Upper lobe of left lung (tissue), 6 donors: ENCODE data around the gene CHRM4. TPM values are rescaled to one million over a fixed set of nuclear protein-coding genes. Genes with fewer than 3 reads are reported as not detected.

Source experiments
- ATAC-seq, 2 donors: fragments of 200-7000 bp; cut with Tn5 transposase; one replicate each; pipeline ENCODE4 v1.9.1; 2022; ENCODE audit warnings: mild to moderate bottlenecking in 2 of 2, moderate library complexity in 2 of 2; ENCODE audit not compliant: low FRiP score in 2 of 2
- DNase-seq, 2 donors: peaks; one replicate each; pipeline ENCODE4 v3.0.0-alpha.2; 2019 to 2020
- H3K27ac ChIP-seq, 4 donors: fragments of 200-600 bp; sonication (generic); one replicate each; pipeline ENCODE4 v1.5.1; 2016 to 2019
- H3K27me3 ChIP-seq, 4 donors: fragments of 200-600 bp; sonication (generic); one replicate each; pipeline ENCODE4 v1.5.1; 2017 to 2019
- H3K36me3 ChIP-seq, 4 donors: fragments of 200-600 bp; sonication (generic); one replicate each; pipeline ENCODE4 v1.5.1; 2016 to 2019
- H3K4me1 ChIP-seq, 4 donors: fragments of 200-600 bp; sonication (generic); one replicate each; pipeline ENCODE4 v1.5.1; 2018 to 2019
- H3K4me3 ChIP-seq, 4 donors: fragments of 200-600 bp; sonication (generic); one replicate each; pipeline ENCODE4 v1.5.1; 2017 to 2019; ENCODE audit warnings: mild to moderate bottlenecking in 2 of 4, moderate library complexity in 1 of 4
- H3K9me3 ChIP-seq, 4 donors: fragments of 200-600 bp; sonication (generic); one replicate each; pipeline ENCODE4 v1.5.1; 2018 to 2019
- CTCF ChIP-seq, 6 experiments: fragments of 450-650 bp in 4 of 6; fragments of 200-600 bp in 2 of 6; sonication (generic) in 2 of 6; IDR thresholded peaks; one replicate each; pipeline ENCODE4 v1.5.1; 2016 to 2019; ENCODE audit warnings: antibody characterized with exemption in 6 of 6
- EP300 ChIP-seq, 4 donors: sonication (generic); formaldehyde crosslinking; IDR thresholded peaks; one replicate each; pipeline ENCODE4 v1.5.1; 2017; ENCODE audit warnings: antibody characterized with exemption in 4 of 4, control low read depth in 2 of 4
- POLR2A ChIP-seq, 4 donors: fragments of 450-650 bp; IDR thresholded peaks; one replicate each; pipeline ENCODE4 v1.5.1; 2016 to 2017; ENCODE audit warnings: antibody characterized with exemption in 4 of 4, mild to moderate bottlenecking in 2 of 4
- POLR2AphosphoS5 ChIP-seq, 2 donors: sonication (generic); formaldehyde crosslinking; IDR thresholded peaks; one replicate each; pipeline ENCODE4 v1.5.1; 2017; ENCODE audit warnings: antibody characterized with exemption in 2 of 2
- WGBS, 2 donors: methylation state at CpG; one replicate each; pipeline ENCODE4 v1.1.5; 2017 to 2018; 5-methylcytosine and 5-hydroxymethylcytosine counted together
- total RNA-seq, 6 donors: library from RNA; depleted of rRNA in 4 of 6; stranded (reverse); fragments of >200 nt in 4 of 6; gene quantifications; one replicate each; pipeline versions ENCODE4 v1.1.0 to v1.2.1, GENCODE V29; 2016 to 2021
- donor health status: DM: no; HTN: no; CAD: no; lungs with moderate emphysema.
- donor health status: DM: no; HTN: yes; CAD: no; lungs with severe emphysema.

CHRM4 gene
- total RNA-seq, 6 donors from 2014 or later = 0.34 to 1.4 (median 0.53) TPM; not detected in 2

GRCh38 chr11:46435679-46436078 is 44.1 kb upstream of the CHRM4 start:
- no peak for ATAC-seq
- H3K36me3 ChIP-seq = peaks cover 4 to 34% (median 22%) of the 10 kb centered on the region in 4 donors

GRCh38 chr11:46431211-46431610 is 39.6 kb upstream of the CHRM4 start:
- H3K9me3 ChIP-seq = no peaks in the 10 kb centered on the region
- no peaks in the 10 kb centered on the region for H3K27me3 ChIP-seq
- H3K4me3 ChIP-seq = no peak overlapping the region
- TF ChIP-seq POLR2AphosphoS5 (IDR thresholded peaks at IDR 0.05) = no peak
- peaks cover 7 to 61% (median 37%) of the 10 kb centered on the region in 4 donors for H3K36me3 ChIP-seq
- ATAC-seq (no peak), DNase-seq (no peak)
- H3K4me1 ChIP-seq = no peaks in the 10 kb centered on the region
- no peak overlapping the region for H3K27ac ChIP-seq

More at GRCh38 chr11:46435679-46436078, 44.1 kb upstream of the CHRM4 start:
- no peaks in the 10 kb centered on the region for H3K9me3 ChIP-seq
- 45 to 70% methylated on average over 2 to 3 of the region's 3 CpGs for WGBS, 2 donors
- peaks cover 0 to 6% (median 3%) of the 10 kb centered on the region in 4 donors for H3K4me1 ChIP-seq
- H3K27me3 ChIP-seq = no peaks in the 10 kb centered on the region
- DNase-seq = no peak
- no peak for TF ChIP-seq CTCF (IDR thresholded peaks at IDR 0.05)
- no peak for TF ChIP-seq POLR2AphosphoS5 (IDR thresholded peaks at IDR 0.05)
- TF ChIP-seq POLR2A (IDR thresholded peaks at IDR 0.05) = no peak
- TF ChIP-seq EP300 (IDR thresholded peaks at IDR 0.05) = no peak
- no peak overlapping the region for H3K27ac ChIP-seq
- H3K4me3 ChIP-seq = no peak overlapping the region

- Histone ChIP-seq H3K9me3 (no peaks in the 10 kb centered on the region), H3K27me3 (no peaks in the 10 kb centered on the region), H3K27ac (no peak overlapping the region), H3K36me3 (peaks cover 7 to 63% (median 34%) of the 10 kb centered on the region in 4 donors), H3K4me1 (no peaks in the 10 kb centered on the region), H3K4me3 (no peak overlapping the region)
- DNase-seq = no peak
- TF ChIP-seq EP300 (IDR thresholded peaks at IDR 0.05) (no peak), POLR2AphosphoS5 (IDR thresholded peaks at IDR 0.05) (no peak), CTCF (IDR thresholded peaks at IDR 0.05) (no peak), POLR2A (IDR thresholded peaks at IDR 0.05) (no peak)
- ATAC-seq = no peak
- 89 to 93% methylated on average over 3 of the region's 3 CpGs for WGBS, 2 donors
Measured at GRCh38 chr11:46429717-46430116, 38.1 kb upstream of the CHRM4 start.

- WGBS, 2 donors = 90 to 95% methylated on average over 9 of the region's 9 CpGs
- no peak overlapping the region for H3K4me3 ChIP-seq
- TF ChIP-seq POLR2A (IDR thresholded peaks at IDR 0.05) (no peak), POLR2AphosphoS5 (IDR thresholded peaks at IDR 0.05) (no peak), CTCF (IDR thresholded peaks at IDR 0.05) (no peak), EP300 (IDR thresholded peaks at IDR 0.05) (no peak)
- H3K27me3 ChIP-seq = no peaks in the 10 kb centered on the region
- ATAC-seq = no peak
- H3K4me1 ChIP-seq = no peaks in the 10 kb centered on the region
- no peak for DNase-seq
- peaks cover 4 to 48% (median 20%) of the 10 kb centered on the region in 4 donors for H3K36me3 ChIP-seq
- no peak overlapping the region for H3K27ac ChIP-seq
- no peaks in the 10 kb centered on the region for H3K9me3 ChIP-seq
Measured at GRCh38 chr11:46427364-46427763, 35.8 kb upstream of the CHRM4 start.

- DNase-seq (no peak), ATAC-seq (no peak)
- H3K27ac ChIP-seq = no peak overlapping the region
- H3K4me3 ChIP-seq = no peak overlapping the region
- 89 to 93% methylated on average over 4 of the region's 4 CpGs for WGBS, 2 donors
- no peak for TF ChIP-seq POLR2AphosphoS5 (IDR thresholded peaks at IDR 0.05)
- TF ChIP-seq POLR2A (IDR thresholded peaks at IDR 0.05) = no peak
- TF ChIP-seq CTCF (IDR thresholded peaks at IDR 0.05) = no peak
- TF ChIP-seq EP300 (IDR thresholded peaks at IDR 0.05) = no peak
- no peaks in the 10 kb centered on the region for H3K4me1 ChIP-seq
- no peaks in the 10 kb centered on the region for H3K27me3 ChIP-seq
- no peaks in the 10 kb centered on the region for H3K9me3 ChIP-seq
- peaks cover 4 to 51% (median 23%) of the 10 kb centered on the region in 4 donors for H3K36me3 ChIP-seq
Measured at GRCh38 chr11:46426233-46426991, 34.8 kb upstream of the CHRM4 start.
